GM23338 (cell line): Measurements from ENCODE around the gene GP9. TPM values are rescaled to one million over a fixed set of nuclear protein-coding genes. Genes with fewer than 3 reads are reported as not detected.
"Not testable (repeated sequence)": the region's sequence is repeated elsewhere in the genome, so short reads cannot be mapped to it uniquely, and the experiment has no call there.

ENCODE experiments used
- ATAC-seq: fragments of 200-7000 bp; cut with Tn5 transposase; 3 replicates; pipeline ENCODE4 v1.9.1; 2020
- DNase-seq: peaks from one replicate; pipeline ENCODE4 v3.0.0-alpha.2; 2015; ENCODE audit warnings: low spot score
- H2AFZ ChIP-seq: fragments of 200-600 bp; sonication (generic); 2 replicates; pipeline ENCODE4 v1.8.0; 2016; ENCODE audit warnings: antibody characterized with exemption, mild to moderate bottlenecking, moderate library complexity
- H3F3A ChIP-seq: fragments of 200-600 bp; sonication (generic); replicated peaks from 2 replicates; pipeline ENCODE4 v1.8.0; 2017; ENCODE audit warnings: antibody characterized with exemption, mixed run types, low read depth
- H3K27ac ChIP-seq: fragments of 200-600 bp; sonication (generic); 2 replicates; pipeline ENCODE4 v1.6.1; 2016; ENCODE audit warnings: low read depth
- H3K27me3 ChIP-seq: fragments of 200-600 bp; sonication (generic); 2 replicates; pipeline ENCODE4 v1.8.0; 2016; ENCODE audit warnings: mild to moderate bottlenecking, mixed run types, moderate library complexity; ENCODE audit not compliant: insufficient read depth
- H3K36me3 ChIP-seq: fragments of 200-600 bp; sonication (generic); 2 replicates; pipeline ENCODE4 v1.8.0; 2016; ENCODE audit warnings: mild to moderate bottlenecking; ENCODE audit not compliant: insufficient read depth
- H3K4me1 ChIP-seq: fragments of 200-600 bp; sonication (generic); 2 replicates; pipeline ENCODE4 v1.8.0; 2016; ENCODE audit warnings: mild to moderate bottlenecking, moderate library complexity; ENCODE audit not compliant: insufficient read depth
- H3K4me2 ChIP-seq: fragments of 200-600 bp; sonication (generic); 2 replicates; pipeline ENCODE4 v1.7.1; 2017; ENCODE audit warnings: mixed run types
- H3K4me3 ChIP-seq: fragments of 200-600 bp; sonication (generic); 2 replicates; pipeline ENCODE4 v1.6.1; 2016; ENCODE audit warnings: mixed run types
- H3K79me2 ChIP-seq: fragments of 200-600 bp; sonication (generic); replicated peaks from 2 replicates; pipeline ENCODE4 v1.8.0; 2017; ENCODE audit warnings: mild to moderate bottlenecking; ENCODE audit not compliant: insufficient read depth
- H3K9me2 ChIP-seq: fragments of 200-600 bp; sonication (generic); 2 replicates; pipeline ENCODE4 v1.8.0; 2017; ENCODE audit not compliant: insufficient read depth
- H4K20me1 ChIP-seq: fragments of 200-600 bp; sonication (generic); replicated peaks from 2 replicates; pipeline ENCODE4 v1.8.0; 2017; ENCODE audit warnings: mild to moderate bottlenecking; ENCODE audit not compliant: insufficient read depth
- H3K27ac Mint-ChIP-seq: 2 replicates; pipeline ENCODE4 v1.8.0; 2020; ENCODE audit warnings: inconsistent platforms, mild to moderate bottlenecking, moderate library complexity, mixed read lengths
- H3K27me3 Mint-ChIP-seq: 3 replicates; pipeline ENCODE4 v1.8.0; 2022; ENCODE audit warnings: low read depth, mild to moderate bottlenecking, moderate library complexity, mixed read lengths, inconsistent platforms; ENCODE audit not compliant: insufficient read depth, poor library complexity
- H3K36me3 Mint-ChIP-seq: 3 replicates; pipeline ENCODE4 v1.8.0; 2021; ENCODE audit warnings: low read depth, mild to moderate bottlenecking, inconsistent platforms, moderate library complexity, mixed read lengths
- H3K4me1 Mint-ChIP-seq: 3 replicates; pipeline ENCODE4 v1.8.0; 2020; ENCODE audit warnings: mild to moderate bottlenecking, inconsistent platforms, mixed read lengths
- H3K4me3 Mint-ChIP-seq: 3 replicates; pipeline ENCODE4 v1.8.0; 2021; ENCODE audit warnings: moderate library complexity, mild to moderate bottlenecking, inconsistent platforms, mixed read lengths
- H3K9me3 Mint-ChIP-seq: 3 replicates; pipeline ENCODE4 v1.8.0; 2020; ENCODE audit warnings: moderate library complexity, mild to moderate bottlenecking, inconsistent platforms, mixed read lengths
- CREB1 ChIP-seq: fragments of 250-450 bp; sonication (Bioruptor Pico); IDR thresholded peaks from 2 replicates; pipeline ENCODE4 v1.5.0; 2020; ENCODE audit warnings: low read depth, mild to moderate bottlenecking, moderate library complexity
- CTCF ChIP-seq, 2 experiments: fragments of 200-600 bp in 1 of 2; sonication (generic) in 1 of 2; conservative IDR thresholded peaks; 2 replicates each; pipeline versions ENCODE4 v1.5.1 to v1.6.1; 2016 to 2017; ENCODE audit warnings: antibody characterized with exemption in 2 of 2, low read depth in 2 of 2, mild to moderate bottlenecking in 2 of 2, moderate library complexity in 1 of 2
- ETS1 ChIP-seq: IDR thresholded peaks from 2 replicates; pipeline ENCODE4 v1.6.1; 2016; ENCODE audit warnings: antibody characterized with exemption
- EZH2 ChIP-seq: fragments of 200-600 bp; sonication (generic); IDR thresholded peaks from one replicate; pipeline ENCODE4 v1.8.0; 2017; ENCODE audit warnings: antibody characterized with exemption, mild to moderate bottlenecking, low read depth; ENCODE audit not compliant: unreplicated experiment
- EZH2phosphoT487 ChIP-seq: fragments of 200-600 bp; sonication (generic); IDR thresholded peaks from one replicate; pipeline ENCODE4 v1.8.1; 2018; ENCODE audit warnings: antibody characterized with exemption; ENCODE audit not compliant: unreplicated experiment
- JUNB ChIP-seq: IDR thresholded peaks from one replicate; pipeline ENCODE4 v1.6.1; 2016; ENCODE audit warnings: antibody characterized with exemption; ENCODE audit not compliant: unreplicated experiment
- NANOG ChIP-seq: IDR thresholded peaks from 2 replicates; pipeline ENCODE4 v1.6.1; 2016; ENCODE audit warnings: antibody characterized with exemption, borderline replicate concordance
- POLR2AphosphoS5 ChIP-seq: IDR thresholded peaks from 2 replicates; pipeline ENCODE4 v1.6.1; 2016; ENCODE audit warnings: antibody characterized with exemption, low read depth
- STAT1 ChIP-seq: IDR thresholded peaks from one replicate; pipeline ENCODE4 v1.6.1; 2016; ENCODE audit warnings: antibody characterized with exemption; ENCODE audit not compliant: unreplicated experiment
- ZNF114 ChIP-seq: fragments of 250-450 bp; sonication (Bioruptor Pico); IDR thresholded peaks from 2 replicates; pipeline ENCODE4 v1.5.0; 2020; ENCODE audit warnings: mild to moderate bottlenecking, moderate library complexity
- ZNF331 ChIP-seq: fragments of 250-450 bp; sonication (Bioruptor Pico); IDR thresholded peaks from 2 replicates; pipeline ENCODE4 v1.5.0; 2020; ENCODE audit warnings: low read depth, mild to moderate bottlenecking, moderate library complexity
- ZNF462 ChIP-seq: fragments of 250-450 bp; sonication (Bioruptor Pico); IDR thresholded peaks from 2 replicates; pipeline ENCODE4 v1.5.0; 2020; ENCODE audit warnings: mild to moderate bottlenecking, moderate library complexity
- polyA plus RNA-seq: library from polyadenylated mRNA; unstranded; fragments of >200 nt; fragmentation: Nextera tagmentation; extraction: Ambion mirVana; gene quantifications from 2 replicates; pipeline ENCODE4 v1.2.1, GENCODE V29; 2016
- total RNA-seq: library from RNA; depleted of rRNA; stranded (reverse); fragments of >200 nt; shearing (Covaris generic); gene quantifications from 2 replicates; pipeline ENCODE4 v1.2.3, GENCODE V29; 2014

Gene GP9
- total and polyA plus RNA-seq, 2 experiments from 2014 or later: not detected

GRCh38 chr3:129069313-129070085, 8.9 kb downstream of the GP9 start:
- H3K36me3 ChIP-seq, H3K79me2 ChIP-seq, H3K9me2 ChIP-seq, H3F3A ChIP-seq, H3K4me1 Mint-ChIP-seq, H3K36me3 Mint-ChIP-seq, H3K4me3 Mint-ChIP-seq, H4K20me1 ChIP-seq, H3K4me2 ChIP-seq, H3K27ac Mint-ChIP-seq, H3K27me3 Mint-ChIP-seq, H3K27me3 ChIP-seq, H3K27ac ChIP-seq, ATAC-seq, H3K4me3 ChIP-seq, DNase-seq, H3K9me3 Mint-ChIP-seq, H3K4me1 ChIP-seq: not testable (repeated sequence)
- peak overlapping the region; percentile 98; the same call in 1 of the 2 replicates for H2AFZ ChIP-seq

GRCh38 chr3:129070086-129070885, 9.7 kb downstream of the GP9 start:
- no peak overlapping the region for H2AFZ ChIP-seq
- H3K4me2 ChIP-seq: no peak overlapping the region
- ATAC-seq (no peak), DNase-seq (no peak)
- H3K79me2 ChIP-seq: no peaks in the 10 kb centered on the region
- H3K9me3 Mint-ChIP-seq: peaks cover 4% of the 10 kb centered on the region; the same call in 2 of the 3 replicates
- no peaks in the 10 kb centered on the region; the same call in 2 of the 3 replicates for H3K36me3 Mint-ChIP-seq
- H3K27me3 Mint-ChIP-seq: peaks cover 5% of the 10 kb centered on the region
- H3K4me3 Mint-ChIP-seq: no peak overlapping the region
- no peaks in the 10 kb centered on the region; the same call in 2 of the 3 replicates for H3K4me1 Mint-ChIP-seq
- peaks cover 9% of the 10 kb centered on the region for H3K27me3 ChIP-seq
- no peaks in the 10 kb centered on the region for H3F3A ChIP-seq
- H3K27ac Mint-ChIP-seq: no peak overlapping the region
- no peak overlapping the region for H3K27ac ChIP-seq
- H3K4me1 ChIP-seq: no peaks in the 10 kb centered on the region
- H4K20me1 ChIP-seq: no peaks in the 10 kb centered on the region
- H3K36me3 ChIP-seq: no peaks in the 10 kb centered on the region
- H3K9me2 ChIP-seq: no peaks in the 10 kb centered on the region
- H3K4me3 ChIP-seq: no peak overlapping the region
- no peak for TF ChIP-seq NANOG
- TF ChIP-seq POLR2AphosphoS5: no peak
- TF ChIP-seq EZH2phosphoT487: no peak
- no peak for TF ChIP-seq CTCF (conservative IDR thresholded peaks at IDR 0.05; ENCODE audit: low read depth in 2 of 2)
- no peak for TF ChIP-seq EZH2
- TF ChIP-seq STAT1: no peak
- no peak for TF ChIP-seq ZNF462 (CRISPR knock-in tag)
- no peak for TF ChIP-seq JUNB
- no peak for TF ChIP-seq ZNF331 (CRISPR knock-in tag)
- TF ChIP-seq CREB1 (CRISPR knock-in tag): no peak
- TF ChIP-seq ETS1: no peak
- TF ChIP-seq ZNF114 (CRISPR knock-in tag): no peak
